NCI-H524 (cell line): Measurements from ENCODE around the gene BRD3OS.

Source experiments
- DNase-seq, 2 experiments: peaks; one replicate each; lab custom pipeline; 2025; lab: John Stamatoyannopoulos, UW

BRD3OS gene, protein sequence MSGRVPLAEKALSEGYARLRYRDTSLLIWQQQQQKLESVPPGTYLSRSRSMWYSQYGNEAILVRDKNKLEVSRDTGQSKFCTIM

DNA sequence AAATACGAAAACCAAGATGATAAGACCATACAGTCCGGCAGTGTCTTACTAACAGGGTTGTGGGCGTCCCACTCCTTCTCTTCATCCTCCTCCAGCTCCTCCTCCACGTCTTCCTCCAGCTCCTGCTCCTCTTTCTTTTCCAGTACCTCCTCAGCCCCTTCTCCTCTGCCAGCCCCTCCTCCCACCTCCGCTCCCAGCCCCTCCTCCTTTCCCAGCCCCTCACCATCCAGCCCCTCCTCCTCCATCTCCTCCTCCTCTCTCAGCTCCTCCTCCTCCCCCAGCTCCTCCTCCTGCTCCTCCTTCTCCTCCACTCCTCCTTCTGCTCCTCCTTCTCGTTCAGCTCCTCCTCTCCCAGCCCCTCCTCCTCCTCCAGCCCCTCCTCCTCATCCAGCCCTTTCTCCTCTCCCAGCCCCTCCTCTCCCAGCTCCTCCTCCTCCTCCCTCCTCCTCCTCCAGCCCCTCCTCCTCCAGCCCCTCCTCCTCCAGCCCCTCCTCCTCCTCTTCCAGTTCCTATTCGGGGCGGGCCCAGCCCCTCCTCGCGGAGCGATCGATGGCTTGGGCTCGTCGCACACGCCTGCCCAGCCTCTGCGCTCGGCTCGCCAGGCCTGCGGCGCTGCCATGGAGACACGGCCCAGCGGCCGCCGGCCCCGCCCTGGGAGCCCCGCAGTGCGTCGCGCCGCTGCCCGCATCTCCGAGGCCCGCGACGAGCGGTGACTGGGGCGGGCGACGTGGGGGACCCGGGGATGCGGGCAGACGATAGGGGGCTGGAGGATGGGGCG is at the start of gene BRD3OS:
BRD3OS (plus strand) TSS at position 654 of the 778 bp plus-strand sequence. CDS start 1,267 bp downstream, outside the sequence.
- peak; percentile 83 to 94 for DNase-seq

DNA sequence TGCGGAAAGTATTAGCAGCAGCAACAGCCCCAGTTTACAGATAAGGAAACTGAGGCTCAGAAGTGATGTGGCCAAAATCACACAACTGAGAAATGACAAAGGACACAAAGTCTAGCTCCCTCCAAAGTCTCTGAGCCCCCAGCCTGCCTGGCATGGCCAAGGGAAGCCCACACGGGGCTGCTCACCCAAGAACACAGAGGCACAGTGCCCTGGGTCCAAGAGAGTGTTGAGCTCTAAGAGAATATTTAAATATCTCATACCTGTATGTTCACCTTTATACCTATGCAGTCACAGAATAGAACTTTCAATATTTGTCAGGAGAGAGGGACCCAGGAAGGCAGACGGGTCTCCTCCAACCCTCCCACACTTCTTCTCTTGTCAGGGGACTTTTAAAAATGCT is 49.8 kb upstream of the BRD3OS start:
- no peak for DNase-seq

DNA sequence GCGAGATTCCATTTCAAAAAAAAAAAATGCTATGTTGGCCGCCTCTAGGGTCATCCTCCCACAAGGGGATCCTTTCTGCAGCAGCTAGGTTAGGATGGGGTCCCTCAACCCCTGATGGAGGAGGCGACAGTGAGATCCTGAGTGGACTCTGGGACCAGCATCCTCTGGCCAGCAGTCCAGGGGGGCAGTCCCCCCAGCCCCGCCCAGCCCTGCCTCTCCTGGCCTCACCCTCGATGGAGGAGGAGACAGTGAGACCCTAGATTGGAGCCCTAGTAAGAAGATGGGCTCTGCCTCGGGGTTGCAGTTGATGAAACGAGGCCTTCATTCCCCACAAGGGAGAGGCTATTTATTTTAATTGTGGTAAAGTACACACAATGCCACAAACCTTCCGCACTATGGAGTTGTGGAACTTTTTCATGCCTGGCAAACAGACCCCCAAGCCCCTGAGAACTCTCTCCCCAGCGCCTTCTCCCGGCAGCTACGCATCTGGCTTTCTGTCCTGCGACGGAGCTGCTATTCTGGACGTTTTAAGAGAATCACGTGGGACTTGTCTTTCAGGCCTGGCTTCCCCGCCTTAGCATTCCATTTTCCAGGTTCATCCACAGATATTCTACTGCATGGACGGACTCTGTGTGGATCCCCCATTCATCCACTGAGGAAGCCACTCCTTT is 49.0 kb upstream of the BRD3OS start:
- no peak for DNase-seq

DNA sequence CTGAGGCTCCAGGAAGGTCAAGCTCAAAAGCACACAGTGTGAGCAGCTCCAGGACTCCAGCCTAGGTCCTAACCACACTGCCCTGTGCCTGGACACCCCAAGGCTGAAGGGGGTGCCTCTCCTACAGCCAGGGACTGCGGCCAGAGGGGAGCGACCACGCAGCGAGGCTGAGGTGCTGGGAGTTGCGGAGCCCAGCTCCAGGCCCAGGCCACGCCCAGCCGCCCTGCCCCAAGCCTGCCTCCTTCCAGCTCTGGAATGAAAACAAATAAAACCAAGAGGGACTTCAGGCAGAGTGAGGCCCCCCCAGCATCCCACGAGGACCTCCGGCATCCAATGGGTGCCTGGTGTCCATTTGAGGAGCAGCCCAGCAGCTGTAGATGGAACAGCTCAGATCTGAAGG is 48.4 kb upstream of the BRD3OS start:
- DNase-seq, result no peak

DNA sequence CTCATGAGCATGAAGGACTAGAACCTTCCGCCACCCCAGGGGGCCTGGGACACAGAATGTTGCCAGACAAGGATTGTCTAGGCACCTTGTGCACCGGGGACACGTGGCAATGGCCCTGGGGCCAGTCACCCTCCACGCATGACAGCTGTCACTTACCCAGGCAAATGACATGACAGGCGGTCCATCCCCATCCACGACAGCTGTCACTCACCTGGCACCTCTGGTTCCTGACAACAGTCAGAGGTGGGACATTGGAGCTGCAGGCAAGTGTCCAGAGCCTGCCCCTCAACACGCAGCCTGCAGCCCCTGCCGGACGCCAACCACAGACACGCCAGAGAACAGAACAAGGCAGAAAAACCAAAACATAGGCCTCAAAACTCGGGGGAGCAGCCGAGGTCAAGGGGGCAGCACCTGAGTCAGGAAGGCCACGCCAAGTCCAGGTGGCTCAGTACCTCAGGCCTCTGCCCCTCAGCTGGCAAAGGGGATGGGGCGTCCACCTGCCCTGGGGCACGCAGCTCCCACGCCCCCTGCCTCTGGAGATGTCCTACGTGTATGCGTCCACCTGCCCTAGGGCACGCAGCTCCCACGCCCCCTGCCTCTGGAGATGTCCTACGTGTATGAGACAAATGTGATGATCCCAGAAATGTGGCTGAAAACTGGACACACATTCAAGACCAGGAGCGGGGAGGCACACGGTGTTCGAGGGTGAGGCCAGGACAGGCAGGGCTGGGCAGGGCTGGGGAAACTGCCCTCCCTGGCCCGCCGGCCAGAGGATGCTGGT is 47.7 kb upstream of the BRD3OS start:
- DNase-seq, result no peak

DNA sequence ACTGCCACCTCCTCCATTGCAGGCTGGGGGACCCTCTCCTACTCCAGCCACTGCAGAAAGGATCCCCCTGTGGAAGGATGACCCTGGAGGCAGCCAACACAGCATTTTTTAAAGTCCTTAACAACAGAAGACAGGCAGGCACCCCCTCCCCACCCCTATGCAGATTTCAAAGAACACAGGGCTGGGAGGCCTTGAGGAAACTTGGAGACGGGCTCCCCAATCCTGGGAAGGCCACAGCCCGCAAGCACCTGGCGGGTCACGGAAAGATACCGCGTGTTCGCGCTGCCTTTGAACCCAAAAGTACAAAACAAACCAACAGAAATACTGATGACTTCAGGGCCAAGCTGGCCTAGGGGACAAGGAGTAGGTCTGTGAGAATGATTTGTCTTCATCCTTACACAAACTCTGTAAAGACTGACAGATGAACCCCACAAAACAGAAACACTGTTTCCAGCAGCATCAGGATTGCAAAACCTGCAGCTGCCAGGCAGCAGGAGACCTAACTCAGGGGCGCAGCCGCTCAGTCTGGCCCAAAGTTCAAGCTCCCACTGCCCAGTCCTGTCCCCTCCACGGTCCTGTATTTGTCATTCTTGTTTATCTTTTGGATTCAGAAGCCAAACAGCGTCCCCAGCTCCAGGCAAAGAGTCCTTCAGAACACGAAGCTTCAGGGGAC is 46.9 kb upstream of the BRD3OS start:
- no peak for DNase-seq

DNA sequence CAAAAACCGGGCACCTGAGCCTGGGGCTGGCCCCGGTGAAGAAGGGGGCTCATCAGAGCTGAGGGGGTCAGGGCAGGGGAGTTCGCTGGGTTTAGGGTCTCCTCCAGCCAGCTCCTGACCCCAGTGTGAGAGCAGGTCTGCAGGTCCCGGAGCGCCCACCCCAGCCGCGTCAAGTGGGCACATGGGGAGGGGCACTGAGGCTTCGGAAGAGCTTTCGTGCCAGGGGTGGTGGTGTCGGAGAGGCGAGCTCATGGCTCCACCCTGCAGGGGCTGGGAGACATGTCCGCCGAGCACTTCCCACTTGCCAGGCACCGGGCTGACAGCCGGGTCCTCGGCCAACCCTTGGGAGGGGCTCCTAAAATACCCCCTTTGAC is 46.4 kb upstream of the BRD3OS start:
- no peak for DNase-seq

DNA sequence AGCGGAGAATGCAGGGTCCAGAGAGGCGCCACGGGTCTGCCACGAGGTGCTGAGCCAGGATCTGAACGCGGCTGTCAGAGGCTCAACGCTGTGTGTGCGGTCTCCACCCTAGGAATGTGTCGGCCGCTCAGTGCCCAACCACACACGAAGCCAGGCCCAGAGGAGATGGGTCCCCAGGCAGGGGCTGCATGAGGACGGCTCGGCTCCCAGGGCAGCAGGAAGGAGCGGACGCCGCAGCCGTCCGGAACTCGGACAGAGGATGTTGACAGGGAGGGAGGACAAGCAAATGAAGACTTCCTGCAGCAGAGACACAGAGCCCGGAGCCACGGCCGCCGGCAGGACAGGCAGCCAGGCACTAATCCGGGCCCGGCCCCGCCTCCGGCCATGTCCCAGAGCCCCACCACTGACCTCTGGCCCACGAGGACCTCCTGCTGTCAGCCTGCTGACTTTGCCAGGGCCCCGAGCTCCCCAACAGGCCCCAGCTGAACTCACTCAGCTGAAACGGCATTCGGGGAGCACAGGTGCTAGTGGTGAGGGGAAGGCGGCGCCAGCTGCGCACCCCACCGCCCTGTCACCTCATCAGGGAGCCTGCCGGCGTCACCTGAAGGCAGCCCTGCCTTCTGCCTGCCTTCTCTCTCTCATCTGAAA is 45.9 kb upstream of the BRD3OS start:
- no peak for DNase-seq

DNA sequence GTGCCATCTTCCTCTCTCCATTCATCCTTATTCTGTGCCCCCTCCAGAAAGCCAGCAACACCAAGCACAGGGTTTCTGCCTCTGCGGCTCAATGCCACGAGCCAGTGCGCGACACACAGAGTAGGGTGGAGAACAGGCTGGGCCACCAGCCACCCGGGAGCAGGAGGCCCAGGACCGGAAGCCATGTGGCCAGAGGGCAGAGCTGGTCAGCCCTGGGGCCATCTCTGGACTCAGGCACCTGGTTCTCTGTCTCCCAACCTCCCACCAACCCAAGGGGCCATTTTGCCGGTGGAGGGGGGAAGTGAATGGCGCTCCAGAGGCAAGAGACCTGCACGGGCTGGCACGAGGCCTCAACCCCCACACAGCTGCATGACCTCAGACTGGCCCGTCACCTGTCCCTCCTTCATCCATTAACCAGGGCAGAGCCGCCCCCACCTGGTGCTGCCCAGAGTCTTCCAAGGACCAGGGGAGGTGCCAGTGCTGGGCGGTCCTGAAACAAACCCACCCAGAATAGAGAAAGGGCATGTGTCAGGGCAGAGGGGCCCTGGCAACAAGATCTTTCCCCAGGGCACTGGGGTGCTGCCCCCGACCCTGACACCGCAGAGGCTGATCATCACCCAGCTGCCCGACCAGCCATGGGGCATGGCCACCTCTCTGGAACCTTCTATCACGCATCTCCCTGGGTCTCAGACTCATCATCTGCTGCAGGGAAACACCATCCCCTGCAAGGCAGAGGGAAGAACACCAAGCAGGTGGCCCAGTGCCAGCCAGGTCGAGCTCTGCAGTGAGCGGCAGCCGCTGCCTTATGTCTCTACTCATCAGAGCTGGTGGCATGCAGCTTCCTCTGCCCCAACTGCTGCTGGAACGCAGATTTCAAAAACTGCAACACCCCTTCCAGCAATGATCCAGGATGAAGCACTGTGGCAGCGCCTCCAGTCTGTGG is 45.1 kb upstream of the BRD3OS start:
- DNase-seq, result peak in 1 of 2 experiments; percentile 60

DNA sequence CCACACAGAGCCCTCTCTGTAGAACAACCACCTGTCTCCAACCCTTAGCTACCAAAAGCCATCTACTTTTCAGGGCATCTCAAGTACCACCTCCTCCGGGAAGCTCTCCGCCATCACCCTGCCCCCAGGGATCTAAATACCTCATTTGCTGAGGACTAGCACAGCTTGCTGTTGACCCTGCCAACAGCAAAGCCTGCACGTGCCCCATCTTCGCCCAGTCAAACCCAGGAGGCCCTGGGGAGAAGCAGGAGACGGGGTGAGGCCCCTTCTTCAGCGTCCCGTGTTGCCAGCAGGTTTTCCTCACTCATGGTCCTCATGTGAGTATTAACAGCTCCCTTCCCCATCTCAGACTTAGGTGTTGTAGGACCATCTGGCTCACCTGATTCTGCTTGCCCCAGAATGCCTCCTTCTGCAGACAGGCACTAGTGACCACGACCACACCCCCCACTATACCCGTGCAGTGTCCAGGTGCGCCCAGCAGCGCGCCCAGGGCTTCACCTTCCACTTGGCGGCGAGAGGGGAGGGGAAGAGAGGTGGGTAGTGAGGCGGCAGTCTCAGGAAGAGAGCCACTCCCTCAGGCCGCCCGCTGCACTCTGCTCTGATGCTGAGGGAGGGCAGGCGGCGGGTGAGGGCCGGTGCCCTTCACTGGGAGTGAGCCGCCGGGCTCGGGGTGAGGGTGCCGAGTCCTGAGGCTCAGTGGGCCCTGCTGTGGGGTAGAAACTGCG is 44.3 kb upstream of the BRD3OS start:
- DNase-seq, result no peak

DNA sequence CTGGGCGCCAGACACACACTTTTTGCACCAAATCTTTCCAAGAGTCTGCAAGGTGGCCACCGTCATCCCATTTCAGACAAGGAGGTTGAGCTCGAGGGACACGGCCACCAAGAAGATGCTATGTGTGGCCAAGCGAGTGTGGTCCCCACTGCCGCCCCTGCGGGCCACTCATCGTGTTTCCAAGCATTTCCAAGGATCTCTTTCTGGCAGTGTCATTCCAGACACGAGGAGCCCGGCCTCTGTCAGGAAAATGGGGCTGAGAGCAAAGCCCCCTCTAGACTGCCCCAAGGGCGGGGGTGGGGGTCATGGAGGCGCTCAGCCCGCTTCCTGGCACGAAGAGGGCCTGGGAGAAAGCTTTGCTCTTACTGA is 43.7 kb upstream of the BRD3OS start:
- no peak for DNase-seq

DNA sequence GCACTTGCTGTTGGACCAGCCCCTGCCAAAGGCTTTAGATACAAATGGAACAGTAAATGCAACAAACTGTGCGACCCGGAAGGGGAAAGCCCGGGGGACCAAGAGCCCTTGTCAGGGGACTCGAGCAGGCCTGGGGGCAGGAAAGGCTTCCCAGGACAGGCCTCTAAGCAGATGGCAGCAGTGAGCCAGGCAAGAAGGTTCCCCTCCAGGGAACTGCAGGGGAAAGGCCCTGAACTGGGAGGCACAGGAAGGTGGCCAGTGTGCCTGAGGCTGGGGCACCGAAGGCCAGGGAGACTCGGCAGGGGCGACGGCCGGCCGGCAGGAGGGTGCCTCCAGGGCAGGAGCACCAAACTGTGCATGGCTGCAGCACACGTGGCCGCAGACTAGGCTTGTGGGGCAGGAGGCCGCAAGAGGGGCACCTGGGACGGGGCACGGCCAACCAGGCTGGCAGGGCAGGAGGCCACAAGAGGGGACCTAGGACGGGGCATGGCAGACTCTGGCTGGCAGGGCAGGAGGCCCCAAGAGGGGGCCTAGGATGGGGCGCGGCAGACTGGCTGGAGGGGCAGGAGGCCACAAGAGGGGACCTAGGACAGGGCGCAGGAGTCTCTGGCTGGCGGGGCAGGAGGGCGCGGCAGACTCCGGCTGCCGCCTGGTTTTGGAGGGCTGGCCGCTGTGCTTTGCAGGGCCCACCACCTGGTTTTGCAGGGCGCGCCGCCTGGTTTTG is 43.2 kb upstream of the BRD3OS start:
- no peak for DNase-seq

DNA sequence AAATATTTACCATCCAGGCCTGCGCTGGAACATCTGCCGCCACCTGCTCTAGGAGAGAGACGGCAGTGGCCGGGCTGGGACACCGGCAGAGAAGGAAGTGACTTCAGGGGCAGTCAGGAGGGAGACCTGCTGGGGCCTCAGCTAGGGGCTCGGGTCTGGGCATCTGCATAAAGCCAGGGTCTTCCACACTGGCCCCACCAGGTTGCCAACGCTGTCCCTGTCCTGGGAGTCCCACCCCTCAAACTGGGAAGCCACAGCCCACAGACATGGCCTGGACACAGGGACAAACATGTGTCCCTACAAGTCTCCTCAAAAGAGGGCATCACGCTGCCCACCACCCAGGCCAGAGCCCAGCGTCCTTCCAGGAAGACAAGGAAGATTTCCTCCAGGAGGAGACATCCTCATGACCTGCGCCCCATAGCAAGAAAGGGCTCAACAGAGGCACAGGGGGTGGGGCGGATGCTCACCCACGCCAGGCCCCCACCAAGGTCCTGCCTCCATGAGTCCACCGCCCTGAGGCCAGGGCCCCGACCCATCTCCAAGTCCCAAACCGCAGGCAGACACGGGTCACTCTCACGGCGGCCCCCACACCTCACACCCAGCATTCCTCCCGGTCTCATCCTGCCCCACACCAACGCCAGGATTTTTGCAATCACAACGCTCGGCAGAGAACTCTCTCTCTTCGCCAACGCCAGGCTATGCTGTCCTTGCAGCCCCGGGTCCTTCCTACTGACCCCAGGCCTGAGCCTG is 42.1 kb upstream of the BRD3OS start:
- peak in 1 of 2 experiments; percentile 48 for DNase-seq

DNA sequence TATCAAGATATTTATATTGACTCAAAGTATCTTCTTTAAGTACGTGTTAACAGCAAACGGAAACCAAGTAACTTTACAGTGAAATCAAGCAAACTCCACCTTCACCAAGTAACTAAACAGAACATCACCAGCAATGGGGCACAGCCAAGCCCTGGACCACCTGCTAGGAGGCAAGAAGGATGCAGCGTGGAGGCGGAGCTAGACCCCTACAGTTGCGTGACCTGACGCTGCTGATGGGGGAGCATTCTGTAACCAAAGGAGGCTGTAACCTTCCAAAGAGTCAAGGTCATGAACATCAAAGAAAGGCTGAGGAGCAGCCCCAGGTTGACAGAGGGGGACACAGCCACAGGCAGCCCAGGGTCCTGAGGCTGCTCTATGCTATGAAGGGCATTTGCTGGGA is 39.2 kb upstream of the BRD3OS start:
- no peak for DNase-seq

DNA sequence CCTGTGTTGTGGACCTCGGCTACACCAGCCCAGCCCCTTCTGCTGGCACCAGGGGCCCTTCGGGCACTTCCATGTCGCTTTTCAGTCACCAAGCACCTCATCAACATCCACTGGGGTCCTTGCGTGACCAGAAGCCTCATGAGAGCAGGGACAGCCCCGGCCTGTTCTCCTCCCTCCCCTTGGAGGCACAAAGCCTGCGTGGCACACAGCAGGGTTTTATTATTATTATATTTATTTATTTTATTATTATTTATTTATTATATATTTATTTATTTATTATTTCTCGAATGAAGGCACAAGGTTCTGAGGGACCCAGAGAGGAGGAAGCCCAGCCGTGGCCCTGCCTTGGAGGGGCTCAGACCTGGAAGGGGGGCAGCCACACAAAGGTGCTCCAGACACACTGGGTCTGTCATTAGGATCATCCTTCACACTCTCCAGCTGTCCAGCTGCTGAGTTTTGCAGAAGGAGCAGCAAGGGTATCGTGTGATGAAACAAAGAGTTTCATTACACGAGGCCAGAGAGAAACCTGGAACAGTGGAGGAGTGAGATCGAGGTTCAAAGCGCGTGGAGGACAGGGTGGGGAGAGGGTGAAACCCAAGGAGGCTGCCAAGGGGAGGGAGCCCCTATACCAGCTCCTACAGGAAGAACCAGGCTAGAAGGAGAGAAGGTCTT is 38.4 kb upstream of the BRD3OS start:
- DNase-seq, result peak in 1 of 2 experiments; percentile 49

DNA sequence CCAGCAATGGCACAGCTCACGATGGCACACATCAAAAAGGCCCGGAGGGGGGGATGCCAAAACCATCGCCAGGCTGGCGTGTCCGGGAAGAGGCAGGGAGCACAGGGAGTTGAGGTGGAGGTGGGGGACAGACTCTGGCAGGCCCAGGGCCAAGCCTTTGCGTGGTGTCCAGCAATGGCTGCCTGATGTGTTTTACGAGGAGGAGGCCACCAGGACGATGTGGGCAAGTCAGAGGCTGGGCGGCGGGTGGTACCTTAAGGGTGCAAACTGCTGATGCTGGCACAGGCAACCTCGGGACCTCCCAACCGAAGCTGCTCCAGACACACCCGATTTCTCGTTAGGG is 37.9 kb upstream of the BRD3OS start:
- DNase-seq, result no peak

DNA sequence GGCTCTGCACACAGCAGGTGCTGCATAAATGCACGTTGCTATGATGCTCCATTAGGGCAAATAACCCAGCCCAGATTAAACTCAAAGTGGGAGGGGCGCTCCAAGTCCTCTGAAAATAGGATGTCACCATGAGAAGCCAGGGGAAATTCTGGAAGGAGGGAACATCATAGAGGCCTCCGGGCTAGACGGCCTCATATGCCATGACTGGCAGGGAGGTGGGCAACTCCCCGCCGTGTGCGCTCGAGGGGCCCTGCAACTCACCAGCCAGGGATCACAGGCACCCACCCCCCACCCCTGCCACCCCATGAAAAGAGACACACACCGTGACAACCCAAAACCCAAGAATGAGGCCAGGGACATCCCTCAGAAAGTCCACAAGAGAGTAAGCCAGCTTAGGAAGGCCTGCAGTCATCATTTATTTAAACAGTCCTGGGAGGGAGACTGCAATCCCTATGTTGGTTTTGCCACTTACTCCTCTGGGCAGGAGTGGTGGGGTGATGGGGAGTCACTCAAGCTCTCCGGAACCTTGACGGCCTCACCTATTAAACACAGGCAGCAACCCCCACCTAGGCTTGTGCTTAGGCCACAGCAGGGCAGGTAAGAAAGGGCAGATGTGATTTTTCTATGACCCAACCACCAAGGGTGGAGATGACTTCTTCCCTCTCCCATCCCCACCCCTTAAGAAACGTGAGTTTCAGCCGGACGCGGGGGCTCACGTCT is 37.2 kb upstream of the BRD3OS start:
- no peak for DNase-seq
